CD4-positive, alpha-beta T cell treated with Interleukin-21 for 1 hour (primary cell): ENCODE measurements around the gene GDAP2.

ENCODE experiments used
- DNase-seq: peaks from one replicate; pipeline ENCODE4 v3.0.0-alpha.2; 2020

GDAP2 gene

GRCh38 chr1:117838911-117839310 lies 90.5 kb downstream of the GDAP2 start:
- DNase-seq: no peak

GRCh38 chr1:117836069-117836468 lies 93.4 kb downstream of the GDAP2 start:
- no peak for DNase-seq

- no peak for DNase-seq
Measured at GRCh38 chr1:117834416-117834815, 95.0 kb downstream of the GDAP2 start.

GRCh38 chr1:117832453-117832852 lies 97.0 kb downstream of the GDAP2 start:
- DNase-seq: no peak

- DNase-seq: no peak
Measured at GRCh38 chr1:117830222-117830621, 99.2 kb downstream of the GDAP2 start.

GRCh38 chr1:117828201-117828600 lies 101.2 kb downstream of the GDAP2 start:
- DNase-seq: no peak

- no peak for DNase-seq
Measured at GRCh38 chr1:117826540-117827078, 102.8 kb downstream of the GDAP2 start.

GRCh38 chr1:117826119-117826518 lies 103.3 kb downstream of the GDAP2 start:
- no peak for DNase-seq

GRCh38 chr1:117825414-117825813 lies 104.0 kb downstream of the GDAP2 start:
- no peak for DNase-seq

- no peak for DNase-seq
Measured at GRCh38 chr1:117824616-117825015, 104.8 kb downstream of the GDAP2 start.

GRCh38 chr1:117821774-117822482 lies 107.5 kb downstream of the GDAP2 start:
- DNase-seq: no peak

- DNase-seq: no peak
Measured at GRCh38 chr1:117821382-117821755, 108.1 kb downstream of the GDAP2 start.

GRCh38 chr1:117820694-117821381 lies 108.6 kb downstream of the GDAP2 start:
- no peak for DNase-seq

GRCh38 chr1:117820096-117820495 lies 109.3 kb downstream of the GDAP2 start:
- no peak for DNase-seq

GRCh38 chr1:117819301-117819700 lies 110.1 kb downstream of the GDAP2 start:
- DNase-seq: no peak

GRCh38 chr1:117818456-117818855 lies 111.0 kb downstream of the GDAP2 start:
- no peak for DNase-seq

GRCh38 chr1:117817629-117818028 lies 111.8 kb downstream of the GDAP2 start:
- DNase-seq: no peak

GRCh38 chr1:117815926-117816325 lies 113.5 kb downstream of the GDAP2 start:
- DNase-seq: no peak

- no peak for DNase-seq
Measured at GRCh38 chr1:117814856-117815797, 114.3 kb downstream of the GDAP2 start.
